Stimulated activated CD4-positive, alpha-beta T cell treated with anti-CD3 and anti-CD28 coated beads, Interleukin-2, amount 100 ng/mL, for 24 hours (primary cell): ENCODE measurements around the gene SPEM2.

Experiments
- DNase-seq, 2 donors: peaks; one replicate each; pipeline ENCODE4 v3.0.0-alpha.2; 2020

Gene SPEM2

GRCh38 chr17:7403977-7404736 is 21.3 kb upstream of the SPEM2 start, which contains the start of gene TMEM256:
TMEM256 (minus strand) TSS chr17:7404097; CDS start chr17:7404084, 13 bp downstream.
- peak; percentile 94 to 95 for DNase-seq

- peak in 1 of 2 donors; percentile 68 for DNase-seq
These were observed 20.6 kb upstream of the SPEM2 start for GRCh38 chr17:7404737-7405349.

GRCh38 chr17:7405350-7406234 is 19.8 kb upstream of the SPEM2 start:
- DNase-seq: no peak

- DNase-seq: no peak
These were observed 19.1 kb upstream of the SPEM2 start for GRCh38 chr17:7406235-7406825.

- no peak for DNase-seq
These were observed 18.3 kb upstream of the SPEM2 start for GRCh38 chr17:7407082-7407481.

- DNase-seq: no peak
These were observed 17.7 kb upstream of the SPEM2 start, which contains the start of gene NLGN2 for GRCh38 chr17:7407485-7408251. NLGN2 (plus strand) TSS chr17:7407845; CDS start chr17:7408256, 411 bp downstream.

GRCh38 chr17:7408252-7408727 is 17.1 kb upstream of the SPEM2 start:
- peak in 1 of 2 donors; percentile 25 for DNase-seq

- DNase-seq: no peak
These were observed 16.6 kb upstream of the SPEM2 start for GRCh38 chr17:7408863-7409262.

GRCh38 chr17:7409716-7410115 is 15.7 kb upstream of the SPEM2 start:
- no peak for DNase-seq

GRCh38 chr17:7410634-7411426 is 14.6 kb upstream of the SPEM2 start:
- no peak for DNase-seq

- no peak for DNase-seq
These were observed 14.0 kb upstream of the SPEM2 start for GRCh38 chr17:7411427-7411750.

- no peak for DNase-seq
These were observed 11.9 kb upstream of the SPEM2 start for GRCh38 chr17:7413346-7413985.

GRCh38 chr17:7414837-7415236 is 10.6 kb upstream of the SPEM2 start:
- DNase-seq: no peak

- no peak for DNase-seq
These were observed 9.6 kb upstream of the SPEM2 start for GRCh38 chr17:7415784-7416183.

GRCh38 chr17:7416323-7416722 is 9.1 kb upstream of the SPEM2 start:
- no peak for DNase-seq

- DNase-seq: no peak
These were observed 8.3 kb upstream of the SPEM2 start for GRCh38 chr17:7417056-7417655.

- no peak for DNase-seq
These were observed 6.8 kb upstream of the SPEM2 start for GRCh38 chr17:7418472-7419152.

- no peak for DNase-seq
These were observed 5.4 kb upstream of the SPEM2 start, which contains the start of gene SPEM1 for GRCh38 chr17:7419819-7420610. SPEM1 (plus strand) TSS chr17:7420324; CDS start chr17:7420385, 61 bp downstream.

GRCh38 chr17:7421186-7421585 is 4.2 kb upstream of the SPEM2 start:
- no peak for DNase-seq
